Fibroblast of villous mesenchyme (primary cell): ENCODE measurements around the gene CTNNA2. TPM values are rescaled to one million over a fixed set of nuclear protein-coding genes. Genes with fewer than 3 reads are reported as not detected.

Experiments used
- DNase-seq: peaks from one replicate; pipeline ENCODE4 v3.0.0-alpha.2; 2010; ENCODE audit warnings: low read depth
- H3K4me3 ChIP-seq: 2 replicates; pipeline ENCODE4 v1.5.1; 2011; ENCODE audit warnings: low read depth, mild to moderate bottlenecking, low read length
- CTCF ChIP-seq: IDR thresholded peaks from 2 replicates; pipeline ENCODE4 v1.5.1; 2012; ENCODE audit warnings: low read depth, mild to moderate bottlenecking, low read length; ENCODE audit not compliant: insufficient read depth
- total RNA-seq: library from RNA; depleted of rRNA; stranded (reverse); fragments of >200 nt; gene quantifications from 2 replicates; pipeline ENCODE4 v1.2.3, GENCODE V29; 2012

The CTNNA2 gene
- total RNA-seq, 1 donor, result not detected

GRCh38 chr2:80354858-80355257, 842.0 kb downstream of the CTNNA2 start:
- no peak overlapping the region for H3K4me3 ChIP-seq
- DNase-seq, result no peak
- no peak for TF ChIP-seq CTCF

GRCh38 chr2:80361904-80362303, 849.1 kb downstream of the CTNNA2 start:
- DNase-seq, result no peak
- H3K4me3 ChIP-seq, result no peak overlapping the region
- no peak for TF ChIP-seq CTCF

GRCh38 chr2:80363330-80363729, 850.5 kb downstream of the CTNNA2 start:
- DNase-seq, result no peak
- no peak for TF ChIP-seq CTCF
- H3K4me3 ChIP-seq, result no peak overlapping the region

- no peak overlapping the region for H3K4me3 ChIP-seq
- DNase-seq, result no peak
- TF ChIP-seq CTCF, result no peak
Measured at GRCh38 chr2:80363791-80364349, 851.0 kb downstream of the CTNNA2 start.

GRCh38 chr2:80364524-80365212, 851.8 kb downstream of the CTNNA2 start:
- H3K4me3 ChIP-seq, result no peak overlapping the region
- no peak for TF ChIP-seq CTCF
- no peak for DNase-seq

GRCh38 chr2:80365762-80366161, 852.9 kb downstream of the CTNNA2 start:
- DNase-seq, result no peak
- no peak for TF ChIP-seq CTCF

More at GRCh38 chr2:80365762-80366161, 852.9 kb downstream of the CTNNA2 start:
- H3K4me3 ChIP-seq, result no peak overlapping the region
